WTC11 (cell line): ENCODE measurements around the gene RHBG.

Experiments used
- CBFB ChIP-seq: sonication (generic); formaldehyde crosslinking; IDR thresholded peaks from 2 replicates; pipeline ENCODE4 v1.8.1; 2022; ENCODE audit warnings: mild to moderate bottlenecking, low read depth, missing genetic modification reagents
- ELF4 ChIP-seq: sonication (generic); formaldehyde crosslinking; IDR thresholded peaks from 2 replicates; pipeline ENCODE4 v1.8.1; 2022; ENCODE audit warnings: low read depth, mild to moderate bottlenecking, moderate library complexity, missing genetic modification reagents
- HMGA2 ChIP-seq: fragments of 250-450 bp; sonication (Bioruptor Pico); IDR thresholded peaks from 2 replicates; pipeline ENCODE4 v1.4.0; 2021; ENCODE audit warnings: mild to moderate bottlenecking, moderate library complexity
- JUN ChIP-seq: sonication (generic); formaldehyde crosslinking; IDR thresholded peaks from 2 replicates; pipeline ENCODE4 v1.8.0; 2023; ENCODE audit warnings: mild to moderate bottlenecking, missing genetic modification reagents
- TCF7 ChIP-seq: sonication (generic); formaldehyde crosslinking; IDR thresholded peaks from 2 replicates; pipeline ENCODE4 v1.8.0; 2022; ENCODE audit warnings: mild to moderate bottlenecking, low read depth, missing genetic modification reagents, moderate library complexity
- ZBTB21 ChIP-seq: sonication (generic); formaldehyde crosslinking; IDR thresholded peaks from 2 replicates; pipeline ENCODE4 v1.8.1; 2023; ENCODE audit warnings: mild to moderate bottlenecking, missing genetic modification reagents, borderline replicate concordance
- ZNF232 ChIP-seq: sonication (generic); formaldehyde crosslinking; IDR thresholded peaks from 2 replicates; pipeline ENCODE4 v1.8.0; 2022; ENCODE audit warnings: mild to moderate bottlenecking, missing genetic modification reagents
- ZNF423 ChIP-seq: fragments of 250-450 bp; sonication (Bioruptor Pico); IDR thresholded peaks from 2 replicates; pipeline ENCODE4 v2.1.2; 2022; ENCODE audit warnings: mild to moderate bottlenecking, moderate library complexity
- TF ChIP-seq, protein P1 (sequence below): fragments of 200-600 bp; IDR thresholded peaks from 2 replicates; pipeline ENCODE4 v1.8.0; 2022; ENCODE audit warnings: antibody characterized with exemption
- TF ChIP-seq, protein P2 (sequence below): sonication (generic); formaldehyde crosslinking; IDR thresholded peaks from 2 replicates; pipeline ENCODE4 v1.8.1; 2023; ENCODE audit warnings: mild to moderate bottlenecking, missing genetic modification reagents
- TF ChIP-seq, protein P3 (sequence below): sonication (generic); formaldehyde crosslinking; IDR thresholded peaks from 2 replicates; pipeline ENCODE4 v1.8.1; 2023; ENCODE audit warnings: mild to moderate bottlenecking, missing genetic modification reagents
- TF ChIP-seq, protein P4 (sequence below): sonication (generic); formaldehyde crosslinking; IDR thresholded peaks from 2 replicates; pipeline ENCODE4 v1.8.1; 2023; ENCODE audit warnings: mild to moderate bottlenecking, missing genetic modification reagents, moderate library complexity
- TF ChIP-seq, protein P5 (sequence below): sonication (generic); formaldehyde crosslinking; IDR thresholded peaks from 2 replicates; pipeline ENCODE4 v1.8.0; 2022; ENCODE audit warnings: mild to moderate bottlenecking, missing genetic modification reagents
- TF ChIP-seq, protein P6 (sequence below): sonication (generic); formaldehyde crosslinking; IDR thresholded peaks from 2 replicates; pipeline ENCODE4 v1.8.1; 2022; ENCODE audit warnings: low read depth, mild to moderate bottlenecking, moderate library complexity, missing genetic modification reagents, borderline replicate concordance

DNA sequence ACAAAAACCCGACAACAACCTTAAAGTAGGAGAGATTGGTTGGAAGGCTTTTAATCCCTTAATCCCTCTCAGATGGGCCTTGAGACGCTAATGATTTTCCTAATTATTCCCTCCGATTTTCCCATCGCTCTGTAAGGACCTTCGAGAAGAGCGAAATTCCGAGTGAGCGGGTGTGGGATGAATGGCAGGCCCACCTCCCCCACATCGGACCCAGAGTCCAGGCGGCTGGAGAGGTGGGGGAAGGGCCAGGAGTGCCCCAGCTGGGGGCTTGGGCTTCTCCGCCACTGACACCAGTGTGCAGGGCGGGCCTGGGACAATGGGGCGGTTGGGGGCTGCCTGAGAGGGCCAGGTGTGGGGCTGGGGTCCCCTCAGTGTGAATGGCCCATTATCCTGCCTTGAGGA lies 23.4 kb downstream of the RHBG start:
- TF ChIP-seq, protein P1, sequence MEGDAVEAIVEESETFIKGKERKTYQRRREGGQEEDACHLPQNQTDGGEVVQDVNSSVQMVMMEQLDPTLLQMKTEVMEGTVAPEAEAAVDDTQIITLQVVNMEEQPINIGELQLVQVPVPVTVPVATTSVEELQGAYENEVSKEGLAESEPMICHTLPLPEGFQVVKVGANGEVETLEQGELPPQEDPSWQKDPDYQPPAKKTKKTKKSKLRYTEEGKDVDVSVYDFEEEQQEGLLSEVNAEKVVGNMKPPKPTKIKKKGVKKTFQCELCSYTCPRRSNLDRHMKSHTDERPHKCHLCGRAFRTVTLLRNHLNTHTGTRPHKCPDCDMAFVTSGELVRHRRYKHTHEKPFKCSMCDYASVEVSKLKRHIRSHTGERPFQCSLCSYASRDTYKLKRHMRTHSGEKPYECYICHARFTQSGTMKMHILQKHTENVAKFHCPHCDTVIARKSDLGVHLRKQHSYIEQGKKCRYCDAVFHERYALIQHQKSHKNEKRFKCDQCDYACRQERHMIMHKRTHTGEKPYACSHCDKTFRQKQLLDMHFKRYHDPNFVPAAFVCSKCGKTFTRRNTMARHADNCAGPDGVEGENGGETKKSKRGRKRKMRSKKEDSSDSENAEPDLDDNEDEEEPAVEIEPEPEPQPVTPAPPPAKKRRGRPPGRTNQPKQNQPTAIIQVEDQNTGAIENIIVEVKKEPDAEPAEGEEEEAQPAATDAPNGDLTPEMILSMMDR = no peak
- TF ChIP-seq, protein P2, sequence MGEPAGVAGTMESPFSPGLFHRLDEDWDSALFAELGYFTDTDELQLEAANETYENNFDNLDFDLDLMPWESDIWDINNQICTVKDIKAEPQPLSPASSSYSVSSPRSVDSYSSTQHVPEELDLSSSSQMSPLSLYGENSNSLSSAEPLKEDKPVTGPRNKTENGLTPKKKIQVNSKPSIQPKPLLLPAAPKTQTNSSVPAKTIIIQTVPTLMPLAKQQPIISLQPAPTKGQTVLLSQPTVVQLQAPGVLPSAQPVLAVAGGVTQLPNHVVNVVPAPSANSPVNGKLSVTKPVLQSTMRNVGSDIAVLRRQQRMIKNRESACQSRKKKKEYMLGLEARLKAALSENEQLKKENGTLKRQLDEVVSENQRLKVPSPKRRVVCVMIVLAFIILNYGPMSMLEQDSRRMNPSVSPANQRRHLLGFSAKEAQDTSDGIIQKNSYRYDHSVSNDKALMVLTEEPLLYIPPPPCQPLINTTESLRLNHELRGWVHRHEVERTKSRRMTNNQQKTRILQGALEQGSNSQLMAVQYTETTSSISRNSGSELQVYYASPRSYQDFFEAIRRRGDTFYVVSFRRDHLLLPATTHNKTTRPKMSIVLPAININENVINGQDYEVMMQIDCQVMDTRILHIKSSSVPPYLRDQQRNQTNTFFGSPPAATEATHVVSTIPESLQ (CRISPR knock-in tag) = no peak
- TF ChIP-seq HMGA2 (CRISPR knock-in tag) (no peak), JUN (no peak), TCF7 (CRISPR knock-in tag) (no peak), ZNF232 (CRISPR knock-in tag) (no peak), ZBTB21 (CRISPR knock-in tag) (no peak), ELF4 (CRISPR knock-in tag) (no peak), CBFB (CRISPR knock-in tag) (no peak), ZNF423 (CRISPR knock-in tag) (no peak)
- TF ChIP-seq, protein P3, sequence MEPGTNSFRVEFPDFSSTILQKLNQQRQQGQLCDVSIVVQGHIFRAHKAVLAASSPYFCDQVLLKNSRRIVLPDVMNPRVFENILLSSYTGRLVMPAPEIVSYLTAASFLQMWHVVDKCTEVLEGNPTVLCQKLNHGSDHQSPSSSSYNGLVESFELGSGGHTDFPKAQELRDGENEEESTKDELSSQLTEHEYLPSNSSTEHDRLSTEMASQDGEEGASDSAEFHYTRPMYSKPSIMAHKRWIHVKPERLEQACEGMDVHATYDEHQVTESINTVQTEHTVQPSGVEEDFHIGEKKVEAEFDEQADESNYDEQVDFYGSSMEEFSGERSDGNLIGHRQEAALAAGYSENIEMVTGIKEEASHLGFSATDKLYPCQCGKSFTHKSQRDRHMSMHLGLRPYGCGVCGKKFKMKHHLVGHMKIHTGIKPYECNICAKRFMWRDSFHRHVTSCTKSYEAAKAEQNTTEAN = no peak
- TF ChIP-seq, protein P4, sequence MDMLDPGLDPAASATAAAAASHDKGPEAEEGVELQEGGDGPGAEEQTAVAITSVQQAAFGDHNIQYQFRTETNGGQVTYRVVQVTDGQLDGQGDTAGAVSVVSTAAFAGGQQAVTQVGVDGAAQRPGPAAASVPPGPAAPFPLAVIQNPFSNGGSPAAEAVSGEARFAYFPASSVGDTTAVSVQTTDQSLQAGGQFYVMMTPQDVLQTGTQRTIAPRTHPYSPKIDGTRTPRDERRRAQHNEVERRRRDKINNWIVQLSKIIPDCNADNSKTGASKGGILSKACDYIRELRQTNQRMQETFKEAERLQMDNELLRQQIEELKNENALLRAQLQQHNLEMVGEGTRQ (CRISPR knock-in tag) = no peak
- TF ChIP-seq, protein P5, sequence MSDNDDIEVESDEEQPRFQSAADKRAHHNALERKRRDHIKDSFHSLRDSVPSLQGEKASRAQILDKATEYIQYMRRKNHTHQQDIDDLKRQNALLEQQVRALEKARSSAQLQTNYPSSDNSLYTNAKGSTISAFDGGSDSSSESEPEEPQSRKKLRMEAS = no peak
- TF ChIP-seq, protein P6, sequence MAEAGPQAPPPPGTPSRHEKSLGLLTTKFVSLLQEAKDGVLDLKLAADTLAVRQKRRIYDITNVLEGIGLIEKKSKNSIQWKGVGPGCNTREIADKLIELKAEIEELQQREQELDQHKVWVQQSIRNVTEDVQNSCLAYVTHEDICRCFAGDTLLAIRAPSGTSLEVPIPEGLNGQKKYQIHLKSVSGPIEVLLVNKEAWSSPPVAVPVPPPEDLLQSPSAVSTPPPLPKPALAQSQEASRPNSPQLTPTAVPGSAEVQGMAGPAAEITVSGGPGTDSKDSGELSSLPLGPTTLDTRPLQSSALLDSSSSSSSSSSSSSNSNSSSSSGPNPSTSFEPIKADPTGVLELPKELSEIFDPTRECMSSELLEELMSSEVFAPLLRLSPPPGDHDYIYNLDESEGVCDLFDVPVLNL (CRISPR knock-in tag) = no peak
